Transverse colon (tissue), 4 donors: Measurements from ENCODE around the gene SGCA.

ENCODE experiments used
- CTCF ChIP-seq, 5 experiments: fragments of 200-600 bp in 3 of 5; fragments of 450-650 bp in 2 of 5; sonication (generic) in 3 of 5; IDR thresholded peaks; 1 replicate in 2 of 5; 2 replicates in 3 of 5; pipeline ENCODE4 v1.5.1; 2016 to 2017; ENCODE audit warnings: antibody characterized with exemption in 5 of 5, inconsistent platforms in 3 of 5, mild to moderate bottlenecking in 2 of 5, moderate library complexity in 1 of 5
- POLR2A ChIP-seq: fragments of 450-650 bp; IDR thresholded peaks from one replicate; pipeline ENCODE4 v1.6.1; 2016; ENCODE audit warnings: antibody characterized with exemption, mild to moderate bottlenecking, moderate library complexity
- POLR2AphosphoS5 ChIP-seq, 3 donors: sonication (generic); formaldehyde crosslinking; IDR thresholded peaks; one replicate each; pipeline ENCODE4 v1.6.1; 2016; ENCODE audit warnings: antibody characterized with exemption in 3 of 3

- TF ChIP-seq CTCF (IDR thresholded peaks at IDR 0.05), result no peak
- TF ChIP-seq POLR2A, result no peak
- TF ChIP-seq POLR2AphosphoS5 (IDR thresholded peaks at IDR 0.05), result no peak
Observed at GRCh38 chr17:50129728-50130558, 35.9 kb upstream of the SGCA start, which contains the start of gene SAMD14.
